MCF 10A (cell line): ENCODE results near the gene C13orf42. TPM values are rescaled to one million over a fixed set of nuclear protein-coding genes. Genes with fewer than 3 reads are reported as not detected.

Source experiments
- BruUV-seq: library from RNA; stranded (reverse); fragments of 400-500 nt; replicated peaks from 2 replicates; lab custom pipeline; 2021; lab: Mats Ljungman, UMichigan
- CTCF ChIA-PET: fragments of 300-600 bp; sonication (Branson Sonifier 250); formaldehyde crosslinking; extraction: SDS; loops from one replicate; lab custom pipeline; 2021; ENCODE audit warnings: antibody characterized with exemption, inconsistent platforms; lab: Yijun Ruan, JAX
- POLR2A ChIA-PET: fragments of 300-600, 350-650 bp; sonication (Branson Sonifier 250); formaldehyde crosslinking; extraction: SDS; loops from one replicate; lab custom pipeline; 2020; ENCODE audit warnings: antibody characterized with exemption, inconsistent platforms; lab: Yijun Ruan, JAX
- DNase-seq: peaks from one replicate; pipeline ENCODE4 v3.0.0-alpha.2; 2018; ENCODE audit not compliant: unreplicated experiment
- H3K27ac Mint-ChIP-seq: one replicate; pipeline ENCODE4 v1.8.0; 2022; ENCODE audit warnings: mild to moderate bottlenecking, low read depth, mixed read lengths; ENCODE audit not compliant: unreplicated experiment
- H3K27me3 Mint-ChIP-seq: one replicate; pipeline ENCODE4 v1.8.0; 2022; ENCODE audit warnings: mixed read lengths; ENCODE audit not compliant: insufficient read depth, unreplicated experiment
- H3K36me3 Mint-ChIP-seq: one replicate; pipeline ENCODE4 v1.8.0; 2022; ENCODE audit warnings: mild to moderate bottlenecking, moderate library complexity, mixed read lengths; ENCODE audit not compliant: insufficient read depth, unreplicated experiment
- H3K4me1 Mint-ChIP-seq: one replicate; pipeline ENCODE4 v1.8.0; 2022; ENCODE audit warnings: mixed read lengths; ENCODE audit not compliant: insufficient read depth, unreplicated experiment
- H3K4me3 Mint-ChIP-seq: one replicate; pipeline ENCODE4 v1.8.0; 2022; ENCODE audit warnings: mild to moderate bottlenecking, moderate library complexity, mixed read lengths; ENCODE audit not compliant: unreplicated experiment
- H3K9me3 Mint-ChIP-seq: one replicate; pipeline ENCODE4 v1.8.0; 2022; ENCODE audit warnings: mixed read lengths; ENCODE audit not compliant: unreplicated experiment
- intact Hi-C: fragments of 100-400 bp; cut with micrococcal nuclease; formaldehyde crosslinking; loops from 2 replicates; pipeline ENCODE4 v1.14.1; 2022
- total RNA-seq: library from RNA; stranded (reverse); gene quantifications from 2 replicates; pipeline ENCODE4 v1.2.3, GENCODE V29; 2022
- TF ChIP-seq, protein P1 (sequence below): fragments of 200-600 bp; IDR thresholded peaks from one replicate; pipeline ENCODE4 v1.8.0; 2022; ENCODE audit warnings: antibody characterized with exemption, mild to moderate bottlenecking; ENCODE audit not compliant: unreplicated experiment

C13orf42 gene
- total RNA-seq, 1 experiment from 2014 or later, result not detected

DNA sequence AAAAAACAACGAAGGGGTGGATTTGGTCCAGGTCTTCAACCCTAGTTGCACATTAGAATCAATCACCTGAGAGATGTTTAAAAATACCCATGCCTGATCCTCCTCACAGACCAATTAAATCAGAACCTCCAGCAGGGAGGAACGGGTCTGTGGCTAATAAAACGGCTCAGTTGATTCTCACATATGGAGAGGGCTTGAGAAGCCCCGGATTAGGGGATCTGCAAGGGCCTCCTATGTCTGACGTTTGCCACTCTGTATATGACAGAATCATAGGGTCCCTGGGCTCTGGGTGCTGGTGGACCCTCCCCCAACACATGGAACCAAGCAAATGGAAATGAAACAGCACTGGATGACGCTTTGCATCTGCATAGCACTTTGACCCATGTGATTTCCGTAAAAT, 36.7 kb upstream of the C13orf42 start:
- H3K9me3 Mint-ChIP-seq, result no peaks in the 10 kb centered on the region
- ChIA-PET POLR2A (no interaction called here), CTCF (interaction anchor here (0.6 to 11.3 kb wide), 4 partner anchors 117 to 1275 kb away, joined by 3 to 195 read pairs (median 14); no protein-coding TSS in a partner anchor)
- no TSS peak for BruUV-seq
- DNase-seq, result no peak
- intact Hi-C loops, result no loop called here
- no peak overlapping the region for H3K4me3 Mint-ChIP-seq
- TF ChIP-seq, protein P1, sequence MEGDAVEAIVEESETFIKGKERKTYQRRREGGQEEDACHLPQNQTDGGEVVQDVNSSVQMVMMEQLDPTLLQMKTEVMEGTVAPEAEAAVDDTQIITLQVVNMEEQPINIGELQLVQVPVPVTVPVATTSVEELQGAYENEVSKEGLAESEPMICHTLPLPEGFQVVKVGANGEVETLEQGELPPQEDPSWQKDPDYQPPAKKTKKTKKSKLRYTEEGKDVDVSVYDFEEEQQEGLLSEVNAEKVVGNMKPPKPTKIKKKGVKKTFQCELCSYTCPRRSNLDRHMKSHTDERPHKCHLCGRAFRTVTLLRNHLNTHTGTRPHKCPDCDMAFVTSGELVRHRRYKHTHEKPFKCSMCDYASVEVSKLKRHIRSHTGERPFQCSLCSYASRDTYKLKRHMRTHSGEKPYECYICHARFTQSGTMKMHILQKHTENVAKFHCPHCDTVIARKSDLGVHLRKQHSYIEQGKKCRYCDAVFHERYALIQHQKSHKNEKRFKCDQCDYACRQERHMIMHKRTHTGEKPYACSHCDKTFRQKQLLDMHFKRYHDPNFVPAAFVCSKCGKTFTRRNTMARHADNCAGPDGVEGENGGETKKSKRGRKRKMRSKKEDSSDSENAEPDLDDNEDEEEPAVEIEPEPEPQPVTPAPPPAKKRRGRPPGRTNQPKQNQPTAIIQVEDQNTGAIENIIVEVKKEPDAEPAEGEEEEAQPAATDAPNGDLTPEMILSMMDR, result no peak
- no peak overlapping the region for H3K27ac Mint-ChIP-seq
- H3K36me3 Mint-ChIP-seq, result no peaks in the 10 kb centered on the region
- H3K27me3 Mint-ChIP-seq, result peaks cover 96% of the 10 kb centered on the region
- H3K4me1 Mint-ChIP-seq, result no peaks in the 10 kb centered on the region

DNA sequence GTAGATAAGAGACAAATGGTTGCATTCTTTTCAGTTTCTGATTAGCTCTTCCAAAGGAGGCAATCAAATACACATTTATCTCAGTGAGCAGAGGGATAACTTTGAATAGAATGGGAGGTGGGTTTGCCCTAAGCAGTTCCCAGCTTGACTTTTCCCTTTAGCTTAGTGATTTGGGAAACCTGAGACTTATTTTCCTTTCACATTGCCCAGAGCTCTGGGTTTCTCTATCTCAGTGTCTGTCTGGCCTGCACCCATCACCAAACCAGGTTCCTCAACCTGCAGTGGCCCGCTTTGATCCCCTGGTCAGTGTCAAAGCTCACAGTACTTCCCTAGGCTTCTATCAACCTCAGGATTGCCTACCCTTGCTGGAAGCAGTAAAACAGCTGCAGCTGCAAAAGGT, 35.6 kb upstream of the C13orf42 start:
- TF ChIP-seq, protein P1, result no peak
- Mint-ChIP-seq H3K27ac (no peak overlapping the region), H3K4me3 (no peak overlapping the region), H3K36me3 (no peaks in the 10 kb centered on the region), H3K9me3 (no peaks in the 10 kb centered on the region), H3K27me3 (peaks cover 96% of the 10 kb centered on the region), H3K4me1 (no peaks in the 10 kb centered on the region)
- CTCF ChIA-PET, result interaction anchor here (0.5 to 11.3 kb wide), 4 partner anchors 21 to 868 kb away, joined by 3 to 195 read pairs (median 5); no protein-coding TSS in a partner anchor
- POLR2A ChIA-PET, result no interaction called here
- intact Hi-C loops, result no loop called here
- DNase-seq, result no peak
- BruUV-seq, result no TSS peak

DNA sequence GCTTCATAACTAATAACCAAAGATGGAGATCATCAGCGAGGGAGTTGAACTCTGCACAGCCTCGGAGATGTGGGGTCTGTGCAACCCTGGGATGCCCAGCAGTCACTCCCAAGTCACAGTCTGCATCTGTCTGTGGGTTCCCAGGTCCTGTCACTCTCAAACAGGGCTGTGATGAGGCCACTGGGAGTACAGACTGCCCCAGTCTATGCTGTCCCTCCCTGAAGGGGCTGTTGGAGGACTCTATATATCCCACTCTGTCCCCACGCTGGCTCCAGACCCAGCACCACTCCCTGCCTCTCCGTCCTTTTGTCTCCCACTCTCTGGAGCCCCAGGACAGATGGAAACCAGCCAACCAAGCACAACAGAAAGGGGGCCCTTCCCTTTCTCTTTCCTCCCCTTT, 26.2 kb upstream of the C13orf42 start:
- BruUV-seq, result no TSS peak
- H3K9me3 Mint-ChIP-seq, result no peaks in the 10 kb centered on the region
- ChIA-PET CTCF (interaction anchor here (0.8 to 4.9 kb wide), 2 partner anchors 12 to 660 kb away, joined by 3 to 25 read pairs; no protein-coding TSS in a partner anchor), POLR2A (no interaction called here)
- no peaks in the 10 kb centered on the region for H3K4me1 Mint-ChIP-seq
- no peak for DNase-seq
- H3K36me3 Mint-ChIP-seq, result no peaks in the 10 kb centered on the region
- no peak overlapping the region for H3K27ac Mint-ChIP-seq
- H3K27me3 Mint-ChIP-seq, result peaks cover 56% of the 10 kb centered on the region
- TF ChIP-seq, protein P1, result no peak
- intact Hi-C loops, result no loop called here
- no peak overlapping the region for H3K4me3 Mint-ChIP-seq

DNA sequence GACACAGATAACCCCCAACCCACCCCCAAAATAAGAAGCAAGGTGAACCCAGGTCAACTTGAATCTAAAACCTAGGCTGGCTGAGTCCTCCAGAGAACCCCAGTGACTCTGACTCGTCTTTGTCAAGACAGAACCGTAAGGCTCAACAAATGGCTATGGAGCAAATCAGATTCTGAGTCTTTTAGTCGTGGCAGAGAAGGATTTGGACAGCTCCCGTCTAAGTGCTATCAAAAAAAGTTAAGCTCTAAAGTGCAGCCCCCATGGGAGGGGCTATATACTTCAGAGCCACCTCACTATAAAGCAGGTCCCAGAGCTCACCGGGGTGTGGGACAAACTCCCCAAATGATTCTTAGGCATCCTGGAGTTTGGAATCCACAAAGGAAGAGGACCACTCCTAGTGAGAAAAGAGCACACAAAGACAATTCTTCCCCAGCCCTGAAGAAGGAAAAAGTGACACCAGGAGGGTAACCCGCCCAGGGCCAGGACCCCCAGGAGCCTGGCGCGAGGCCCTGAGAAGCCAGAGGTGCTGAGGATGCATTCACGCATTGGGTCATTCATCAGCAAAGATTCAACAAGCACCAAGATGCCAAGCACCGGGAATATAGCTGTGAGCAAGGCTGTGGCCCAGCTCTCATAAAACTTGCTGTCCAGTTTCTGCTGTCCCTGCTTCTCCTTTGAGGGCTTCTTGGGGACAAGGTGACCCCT, 25.4 kb upstream of the C13orf42 start:
- intact Hi-C loops, result no loop called here
- ChIA-PET CTCF (interaction anchor here (0.6 to 2.7 kb wide), 4 partner anchors 11 to 661 kb away, joined by 3 to 9 read pairs (median 4); no protein-coding TSS in a partner anchor), POLR2A (no interaction called here)
- no peak overlapping the region for H3K4me3 Mint-ChIP-seq
- no peaks in the 10 kb centered on the region for H3K36me3 Mint-ChIP-seq
- no peak for DNase-seq
- peaks cover 52% of the 10 kb centered on the region for H3K27me3 Mint-ChIP-seq
- TF ChIP-seq, protein P1, result no peak
- no TSS peak for BruUV-seq
- H3K4me1 Mint-ChIP-seq, result no peaks in the 10 kb centered on the region
- no peak overlapping the region for H3K27ac Mint-ChIP-seq
- H3K9me3 Mint-ChIP-seq, result no peaks in the 10 kb centered on the region
